NAMALWA (cell line): ENCODE measurements around the gene LRRC72.
"Not testable (repeated sequence)": the region's sequence is repeated elsewhere in the genome, so short reads cannot be mapped to it uniquely, and the experiment has no call there.

ENCODE experiments used
- DNase-seq: peaks from one replicate; pipeline ENCODE4 v3.0.0-alpha.2; 2015; ENCODE audit warnings: low spot score

The LRRC72 gene

DNA sequence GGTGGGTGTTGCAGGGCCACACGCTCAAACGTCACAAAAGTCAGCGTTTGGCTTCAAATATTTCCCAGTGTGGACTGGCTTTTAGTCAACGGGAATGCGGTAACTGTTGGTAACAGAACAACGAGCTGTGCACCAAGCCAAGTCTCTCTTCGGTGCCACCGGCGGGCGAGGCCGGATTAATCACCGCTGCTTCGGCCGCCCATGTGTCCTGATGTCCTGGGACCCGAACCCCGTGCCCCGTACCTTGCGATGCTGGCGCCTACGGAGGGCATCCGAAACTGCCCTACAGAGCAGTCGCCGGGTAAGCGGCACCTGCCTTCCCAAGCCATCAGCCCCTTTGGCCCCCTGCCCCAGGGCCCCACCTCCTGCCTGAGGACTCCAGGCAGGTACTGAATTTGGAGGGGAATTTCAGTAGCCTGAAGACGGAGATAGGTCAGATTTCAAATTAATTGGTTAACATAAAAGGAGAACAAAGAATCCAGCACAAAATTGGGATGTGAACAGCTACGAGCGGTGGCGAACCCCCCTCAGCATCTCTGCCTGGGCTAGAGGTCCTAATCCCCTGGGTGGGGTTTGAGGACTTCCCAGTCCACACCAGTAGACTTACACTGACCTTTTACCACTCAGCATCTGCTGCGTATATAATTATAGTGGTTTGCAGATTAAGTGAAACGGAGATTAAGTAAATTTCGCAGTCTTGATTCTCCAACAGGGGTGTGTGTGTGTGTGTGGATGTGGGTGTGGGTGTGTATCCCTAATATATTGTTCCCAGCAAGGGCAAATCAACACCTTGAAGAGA lies at the start of gene LRRC72:
Gene LRRC72 (plus strand): TSS at position 84 of the 799 bp plus-strand sequence. CDS start 128 bp downstream, at position 212.
- DNase-seq, result no peak

DNA sequence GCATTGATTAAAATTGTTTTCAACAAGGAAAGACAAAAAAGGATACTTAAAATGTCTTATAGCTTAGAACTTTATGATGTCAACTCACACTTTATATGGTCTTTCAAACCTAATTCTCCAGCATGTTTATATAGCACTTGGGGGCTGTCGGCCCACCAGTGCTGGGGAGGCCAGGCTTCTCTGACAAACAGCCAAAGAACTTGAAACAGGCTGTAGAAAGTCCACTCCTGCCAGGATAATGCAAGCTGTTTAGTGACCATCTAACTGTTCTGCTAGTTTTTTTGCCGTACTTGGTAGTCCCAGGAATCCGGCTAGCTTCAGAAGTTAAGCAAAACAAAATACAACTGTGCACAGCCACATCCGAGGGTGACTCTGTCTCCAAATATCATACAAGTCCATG lies 47.5 kb upstream of the LRRC72 start:
- DNase-seq, result no peak

DNA sequence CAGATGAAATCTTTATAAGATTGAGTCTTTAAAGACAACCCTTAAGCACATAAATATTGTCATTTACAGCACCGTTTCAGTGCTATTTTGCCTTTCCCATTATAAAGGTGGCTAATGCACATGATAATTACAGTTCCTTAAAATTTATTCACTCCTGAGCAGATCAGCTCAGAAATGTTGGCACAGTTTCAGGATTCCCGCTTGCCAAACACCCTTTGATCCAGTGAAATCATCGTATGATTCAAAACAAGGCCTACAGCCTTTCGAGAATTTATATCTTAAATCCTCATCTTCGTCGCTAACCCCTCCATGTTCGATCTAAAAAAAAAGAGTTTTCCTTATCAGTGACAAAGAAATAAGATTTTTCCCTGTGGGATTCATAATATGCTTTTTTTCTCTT lies 47.0 kb upstream of the LRRC72 start:
- no peak for DNase-seq

DNA sequence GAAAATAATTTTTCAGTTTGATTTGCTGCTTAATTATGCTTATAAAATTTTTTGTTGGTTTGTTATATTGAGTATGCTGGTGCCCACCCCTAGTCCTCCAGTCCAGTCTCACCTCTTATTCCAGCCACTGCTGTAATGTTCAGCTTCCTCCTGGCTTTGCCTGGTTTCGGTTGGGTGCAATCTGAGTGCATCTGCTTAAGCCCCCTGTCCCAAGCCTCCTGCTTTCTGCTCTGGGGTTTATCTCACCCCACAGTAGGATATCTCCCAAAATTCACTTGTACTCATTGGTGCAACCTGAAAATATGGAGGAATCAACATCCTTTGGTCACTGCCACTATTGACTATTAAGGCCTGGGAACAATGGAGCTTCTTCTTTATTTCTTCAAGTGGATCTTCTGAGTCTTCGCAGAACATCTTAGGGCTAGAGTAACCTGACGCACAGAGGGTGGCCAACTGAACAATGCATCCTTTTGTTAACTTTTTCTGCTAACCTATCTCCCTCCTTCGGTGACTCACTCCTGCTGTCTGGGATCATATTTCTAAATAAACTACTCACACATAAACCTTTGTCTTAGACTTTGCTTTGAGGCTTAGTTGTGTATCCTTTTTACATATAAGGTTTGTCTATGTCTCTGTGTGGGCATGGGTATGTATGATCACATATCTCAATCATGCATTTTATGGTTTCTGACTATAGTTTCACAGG lies 42.0 kb upstream of the LRRC72 start:
- DNase-seq, result no peak

DNA sequence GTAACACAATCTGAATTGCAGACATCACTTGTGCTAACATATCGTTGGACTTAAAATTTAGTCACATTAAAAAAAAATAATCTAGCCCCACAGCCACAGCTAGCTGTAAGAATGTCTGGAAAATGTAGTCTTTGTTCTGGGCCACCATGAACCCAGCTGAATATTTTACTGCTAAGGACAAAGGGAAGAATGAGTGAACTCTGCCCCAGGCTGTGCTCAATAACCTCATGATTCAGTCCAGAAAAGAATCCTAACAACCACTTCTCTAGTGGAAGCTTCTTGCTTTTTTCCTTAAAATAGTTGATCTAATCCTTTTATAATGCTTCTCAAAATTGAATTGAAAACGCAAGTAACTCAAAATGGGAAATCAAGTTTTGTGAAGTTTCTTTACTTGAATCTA lies 35.5 kb upstream of the LRRC72 start:
- no peak for DNase-seq

DNA sequence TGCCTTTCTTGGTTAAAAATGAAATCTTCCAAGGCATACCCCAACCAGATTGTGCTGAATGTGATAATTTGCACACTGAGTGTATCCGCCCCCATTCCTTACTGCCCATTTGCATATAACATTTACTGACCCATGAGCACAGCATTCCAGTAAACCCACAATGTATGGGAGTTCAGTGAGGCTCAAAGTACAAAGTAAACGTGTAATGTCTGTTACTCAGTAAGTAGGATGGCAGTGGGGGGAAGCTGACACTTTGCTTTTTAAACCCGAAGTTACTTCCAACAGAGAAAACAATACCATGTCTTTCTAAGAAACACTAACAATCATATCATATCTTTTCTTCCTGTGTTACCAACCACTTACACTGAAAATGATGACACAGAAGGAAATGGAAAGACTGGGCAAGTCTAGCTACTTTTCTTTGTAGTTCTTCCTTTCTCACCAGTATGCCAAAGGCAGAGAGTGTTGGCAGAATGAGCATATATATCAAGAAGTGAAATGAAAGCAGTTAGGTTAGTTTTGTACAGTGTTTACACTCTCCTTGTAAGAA lies 34.0 kb upstream of the LRRC72 start:
- no peak for DNase-seq

DNA sequence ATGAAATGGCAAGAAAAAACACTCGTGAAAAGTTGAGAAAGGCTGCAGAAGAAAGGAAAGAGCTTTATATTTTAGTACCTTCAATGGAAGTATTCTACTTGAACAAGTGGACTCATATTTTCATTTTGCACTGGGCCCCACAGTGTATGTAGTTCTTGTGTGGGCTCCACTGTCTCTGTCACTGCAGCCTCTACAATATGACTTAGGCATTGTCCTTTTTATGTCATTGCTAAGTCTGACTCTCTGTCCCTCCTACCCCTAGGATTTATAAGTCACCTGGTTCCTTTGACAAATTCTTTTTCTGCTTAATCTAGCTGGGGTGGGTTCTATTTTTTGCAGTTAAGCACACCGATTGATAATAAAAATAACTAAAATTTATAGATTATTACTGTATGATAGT lies 33.4 kb upstream of the LRRC72 start:
- DNase-seq, result no peak

DNA sequence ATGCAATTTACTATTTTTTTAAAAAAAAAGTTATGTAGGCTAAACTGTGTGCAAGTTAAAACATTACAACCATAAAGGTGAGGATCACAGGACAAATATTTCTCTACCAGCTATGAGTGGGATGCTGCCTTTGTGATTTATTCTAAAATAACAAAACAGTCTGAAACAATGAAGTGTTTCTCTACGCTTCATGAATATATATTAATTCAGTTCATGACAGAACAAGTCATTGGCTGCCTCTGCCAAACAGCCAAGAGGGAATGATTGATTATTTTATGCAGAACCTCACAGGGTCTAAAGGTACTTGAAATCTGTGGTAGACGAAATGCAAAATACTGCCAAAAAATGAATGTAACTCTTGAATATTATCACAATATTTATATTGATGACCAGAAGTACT lies 32.1 kb upstream of the LRRC72 start:
- DNase-seq, result no peak

DNA sequence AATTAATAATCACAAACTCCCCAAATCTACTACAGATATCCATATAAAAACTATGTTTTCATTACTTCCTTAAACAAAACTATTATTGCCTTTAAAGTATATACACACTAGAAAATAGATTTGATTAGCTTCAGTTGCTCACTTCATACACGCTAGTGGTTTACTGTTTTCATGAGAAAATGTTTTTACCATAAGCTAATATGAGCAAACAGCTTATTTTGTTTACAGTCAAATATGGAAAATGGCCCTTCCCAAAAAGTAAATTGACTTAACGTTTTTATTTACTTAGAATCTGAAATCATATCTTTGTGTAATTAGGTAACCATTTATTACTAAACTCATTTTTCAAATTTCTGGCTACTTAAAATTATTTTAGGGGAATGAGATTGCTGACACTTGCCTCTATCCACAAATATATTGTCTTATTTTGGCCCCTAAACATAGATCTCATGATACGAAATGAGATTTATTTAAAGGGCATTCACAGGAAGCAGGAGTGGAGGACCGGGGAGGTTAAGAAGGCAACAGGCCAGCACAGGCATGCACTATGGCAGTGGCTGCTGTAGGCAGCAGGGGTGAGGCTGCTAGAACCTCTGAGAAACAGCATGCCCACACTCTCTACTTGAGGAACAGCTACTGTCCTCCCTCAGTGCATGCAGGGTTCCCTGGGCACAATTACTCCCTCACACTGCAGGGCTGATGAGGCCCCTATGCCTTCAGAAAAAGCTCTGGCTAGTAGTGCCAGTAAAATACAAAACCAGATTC lies 31.5 kb upstream of the LRRC72 start:
- DNase-seq, result no peak

DNA sequence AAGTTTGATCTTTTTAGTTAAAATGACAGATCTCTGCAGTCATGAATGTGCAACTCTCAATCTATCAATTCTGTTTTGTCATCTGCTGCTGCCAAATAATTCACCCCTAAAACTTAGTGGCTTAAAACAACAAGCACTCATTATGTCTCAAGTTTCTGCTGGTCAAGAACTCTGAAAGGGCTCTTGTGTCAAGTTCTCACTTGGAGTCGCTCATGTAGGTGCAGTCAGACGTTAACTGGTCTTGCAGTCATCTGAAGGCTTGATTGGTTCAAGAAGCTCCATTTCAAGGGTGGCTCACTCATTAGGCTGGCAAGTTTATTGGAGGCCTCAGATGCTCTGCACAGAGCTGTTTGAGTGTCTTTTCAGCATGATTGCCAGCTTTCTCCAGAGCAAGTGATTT lies 28.5 kb upstream of the LRRC72 start:
- DNase-seq, result no peak

DNA sequence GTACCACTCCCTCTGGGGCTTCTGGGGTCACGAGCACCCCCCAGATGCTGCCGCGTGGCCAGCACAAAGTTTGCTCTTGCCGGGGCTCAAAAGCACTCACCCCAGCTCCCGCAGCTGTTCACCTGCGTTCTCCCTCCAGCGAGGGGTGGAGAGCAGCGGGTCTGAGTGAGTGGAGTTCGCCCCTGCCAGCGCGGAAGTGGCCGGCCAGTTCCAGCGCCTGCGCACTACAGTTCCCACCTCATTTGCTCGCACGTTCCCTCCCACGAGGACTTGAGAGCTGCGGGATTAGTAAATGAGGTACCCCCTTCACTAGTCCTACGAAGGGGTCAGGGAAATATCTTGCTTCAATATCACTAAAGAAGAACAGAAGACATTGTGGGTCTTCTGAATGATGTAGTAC lies 24.3 kb upstream of the LRRC72 start:
- DNase-seq, result no peak

DNA sequence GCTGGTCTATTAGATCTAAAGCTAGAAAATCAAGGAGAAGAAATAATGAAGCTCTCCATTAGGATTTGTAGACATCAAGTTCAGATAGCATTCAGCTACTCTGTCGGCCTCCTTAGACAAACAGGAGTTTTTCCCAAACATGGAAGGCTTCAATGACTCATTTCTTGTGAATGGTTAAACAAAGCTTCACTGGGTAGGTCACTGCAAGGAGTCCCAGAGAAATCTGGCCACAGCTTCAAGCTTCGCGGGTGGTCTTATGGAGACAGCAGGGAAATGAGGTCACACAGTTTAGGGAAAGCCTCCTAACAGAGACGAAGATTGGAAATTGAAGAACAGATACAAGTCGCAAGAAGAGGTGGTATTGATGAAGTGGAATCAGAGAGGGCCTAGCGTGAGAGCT lies 22.6 kb upstream of the LRRC72 start:
- DNase-seq, result no peak

DNA sequence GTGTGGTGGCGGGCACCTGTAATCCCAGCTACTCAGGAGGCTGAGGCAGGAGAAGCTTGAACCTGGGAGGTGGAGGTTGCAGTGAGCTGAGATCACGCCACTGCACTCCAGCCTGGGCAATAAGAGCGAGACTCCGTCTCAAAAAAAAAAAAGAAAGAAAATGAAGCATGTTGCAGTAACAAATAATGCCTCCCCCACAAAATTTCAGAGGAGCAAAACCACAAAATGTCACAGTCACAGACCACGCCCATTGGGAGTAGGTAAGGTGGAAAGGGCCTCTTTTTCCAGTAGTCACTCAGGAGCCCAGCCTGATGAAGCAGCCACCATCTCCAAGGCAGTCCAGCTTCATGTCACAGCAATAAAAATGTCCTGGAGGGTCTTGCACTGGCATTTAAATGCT lies 20.2 kb upstream of the LRRC72 start:
- not testable (repeated sequence) for DNase-seq

DNA sequence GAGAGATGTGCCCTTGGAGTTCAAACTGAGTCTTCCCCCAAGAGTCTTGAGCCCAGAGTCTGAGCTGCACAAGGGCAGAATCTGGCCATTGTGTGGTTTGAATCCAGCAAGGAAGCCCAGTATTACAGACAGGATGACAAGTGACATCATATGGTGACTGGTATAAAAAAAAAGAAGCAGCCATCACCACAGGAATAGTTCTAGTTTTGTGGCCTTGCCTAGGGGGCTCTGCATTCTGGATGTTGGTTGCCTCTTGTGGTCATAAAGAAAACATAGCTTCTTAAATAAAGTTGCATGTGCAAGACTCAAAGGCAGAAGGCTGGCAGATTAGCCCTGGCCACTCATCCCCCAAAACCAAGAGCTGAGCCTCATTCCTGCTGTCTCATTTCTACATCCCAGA lies 16.8 kb upstream of the LRRC72 start:
- peak; percentile 26 for DNase-seq

DNA sequence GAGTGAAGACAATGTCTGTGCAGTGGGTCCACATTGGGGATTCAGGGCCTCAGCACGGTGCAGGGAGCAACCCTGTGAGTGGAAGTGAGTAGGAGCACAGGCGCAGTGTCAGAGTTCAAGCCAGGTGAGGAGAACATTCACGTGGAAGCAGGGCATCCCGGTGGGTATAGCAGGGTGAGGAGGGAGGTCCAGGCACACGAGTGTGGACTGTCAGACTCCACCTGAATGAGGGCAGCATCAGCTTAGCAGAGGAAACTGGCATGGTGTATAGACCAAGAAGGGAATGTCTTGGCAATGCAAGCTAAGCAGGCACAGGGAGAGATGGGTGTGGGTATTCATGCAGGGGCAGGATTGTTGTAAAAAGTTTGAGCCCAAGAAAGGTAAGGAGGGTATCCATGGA lies 15.3 kb upstream of the LRRC72 start:
- DNase-seq, result no peak

DNA sequence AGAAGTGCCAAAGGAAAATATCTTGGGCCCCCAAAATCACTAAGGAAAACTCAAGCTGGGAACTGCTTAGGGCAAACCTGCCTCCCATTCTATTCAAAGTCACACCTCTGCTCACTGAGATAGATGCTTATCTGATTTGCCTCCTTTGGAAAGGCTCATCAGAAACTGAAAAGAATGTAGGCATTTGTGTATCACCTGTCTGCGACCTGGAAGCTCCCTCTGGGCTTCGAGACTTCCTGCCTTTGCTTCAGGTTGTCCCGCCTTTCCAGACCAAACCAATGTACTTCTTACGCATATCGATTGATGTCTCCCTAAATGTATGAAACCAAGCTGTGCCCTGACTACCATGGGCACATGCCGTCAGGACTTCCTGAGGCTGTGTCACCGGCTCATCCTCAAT lies 14.5 kb upstream of the LRRC72 start:
- DNase-seq, result no peak

DNA sequence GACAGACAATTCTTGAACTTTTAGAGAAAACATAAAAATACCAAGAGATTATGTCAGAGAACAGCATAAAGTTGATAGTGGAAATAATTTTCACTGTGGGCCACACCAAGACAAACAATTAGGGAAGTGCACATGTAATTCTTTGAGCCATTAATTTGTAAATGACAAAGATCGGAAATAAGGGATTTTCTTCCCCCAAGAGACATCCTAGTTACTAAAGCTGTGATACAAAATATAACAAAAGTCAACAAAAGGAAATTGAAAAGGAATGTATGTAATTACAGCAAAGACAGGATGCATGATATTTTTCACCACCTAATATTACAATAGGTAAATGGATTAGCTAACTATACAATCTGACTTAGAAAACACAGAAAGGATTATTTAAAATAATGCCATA lies 12.4 kb upstream of the LRRC72 start:
- DNase-seq, result no peak

DNA sequence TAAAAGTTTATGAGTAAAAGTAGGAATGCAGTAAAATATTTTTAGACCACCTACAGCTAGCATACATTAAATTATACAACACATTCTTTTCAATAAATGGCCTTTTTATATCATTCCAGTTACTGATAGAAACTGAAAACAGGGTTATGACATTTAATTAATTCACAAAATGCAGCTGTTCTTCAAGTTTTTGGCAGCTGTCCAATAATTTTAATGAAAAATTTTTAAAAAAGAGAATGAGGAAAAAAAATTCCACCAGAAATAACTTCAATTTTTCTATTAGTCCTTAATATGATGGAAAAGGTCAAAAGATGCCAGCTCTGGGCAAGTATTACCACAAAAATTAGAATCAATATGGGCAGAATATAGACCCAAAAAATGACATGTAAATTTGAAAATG lies 11.9 kb upstream of the LRRC72 start:
- no peak for DNase-seq

DNA sequence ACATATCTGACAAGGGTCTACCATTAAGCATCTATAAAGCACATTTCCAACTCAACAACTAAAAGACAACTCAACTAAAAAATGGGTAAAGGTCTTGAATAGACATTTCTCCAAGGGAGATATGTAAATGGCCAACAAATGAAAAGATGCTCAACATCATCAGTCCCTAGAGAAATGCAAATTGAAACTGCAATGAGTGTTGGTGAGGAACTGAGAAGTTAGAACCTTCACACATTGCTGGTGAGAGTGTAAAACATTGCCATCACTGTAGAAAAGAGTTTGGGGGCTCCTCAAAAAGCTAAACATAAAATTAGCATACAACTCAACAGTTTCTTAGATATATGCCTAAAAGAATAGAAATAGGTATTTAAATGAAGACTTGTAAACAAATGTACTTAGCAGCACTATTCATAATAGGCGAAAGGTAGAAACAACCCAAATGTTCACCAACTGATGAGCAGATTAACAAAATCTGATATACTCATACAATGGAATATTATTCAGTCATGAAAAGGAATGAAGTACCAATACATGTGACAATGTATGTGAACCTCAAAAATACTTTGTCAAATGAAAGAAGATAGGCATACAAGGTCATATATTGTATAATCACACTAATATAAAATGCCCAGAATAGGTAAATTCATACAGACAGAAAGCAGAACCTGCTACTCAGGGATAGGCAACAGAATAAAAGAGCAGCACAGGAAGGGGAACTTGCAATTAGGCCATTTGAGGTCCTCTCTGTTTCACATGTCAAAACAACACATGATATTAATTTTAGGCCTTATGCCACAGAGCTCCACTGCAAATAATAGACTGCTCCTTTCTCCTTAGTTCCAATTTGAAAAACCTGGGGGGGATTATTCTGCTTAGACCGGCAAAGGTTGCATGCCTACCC lies 10.6 kb upstream of the LRRC72 start:
- no peak for DNase-seq

DNA sequence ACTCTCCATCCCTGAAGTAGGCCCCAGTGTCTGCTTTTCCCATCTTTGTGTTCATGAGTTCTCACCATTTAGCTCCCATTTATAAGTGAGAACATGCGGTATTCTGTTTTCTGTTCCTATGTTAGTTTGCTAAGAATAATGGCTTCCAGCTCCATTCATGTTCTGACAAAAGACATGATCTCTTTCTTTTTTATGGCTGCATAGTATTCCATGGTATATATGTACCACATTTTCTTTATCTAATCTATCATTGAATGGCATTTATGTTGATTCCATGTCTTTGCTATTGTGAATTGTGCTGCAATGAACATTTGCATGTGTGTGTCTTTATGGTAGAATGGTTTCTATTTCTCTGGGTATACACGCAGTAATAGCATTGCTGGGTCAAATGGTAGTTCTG lies 6.6 kb upstream of the LRRC72 start:
- DNase-seq, result not testable (repeated sequence)

DNA sequence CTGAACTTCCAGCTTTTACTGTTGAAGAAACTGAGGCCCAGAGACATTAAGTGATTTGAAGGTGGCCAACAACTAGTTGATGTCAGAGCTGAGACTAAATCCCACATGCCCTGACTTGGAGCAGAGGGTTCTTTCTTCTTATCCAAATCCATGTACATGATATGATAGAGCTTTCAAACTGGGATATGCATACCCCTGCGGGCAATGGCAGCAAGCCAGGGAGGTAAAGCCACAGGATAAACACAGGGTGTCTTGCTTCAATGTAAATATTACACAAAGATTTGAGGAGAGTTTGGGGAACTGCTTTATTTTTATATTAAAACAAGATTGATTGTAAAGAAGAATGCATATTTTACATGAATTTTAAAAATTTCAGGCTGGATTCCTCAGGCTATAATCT lies 2.3 kb upstream of the LRRC72 start:
- no peak for DNase-seq

DNA sequence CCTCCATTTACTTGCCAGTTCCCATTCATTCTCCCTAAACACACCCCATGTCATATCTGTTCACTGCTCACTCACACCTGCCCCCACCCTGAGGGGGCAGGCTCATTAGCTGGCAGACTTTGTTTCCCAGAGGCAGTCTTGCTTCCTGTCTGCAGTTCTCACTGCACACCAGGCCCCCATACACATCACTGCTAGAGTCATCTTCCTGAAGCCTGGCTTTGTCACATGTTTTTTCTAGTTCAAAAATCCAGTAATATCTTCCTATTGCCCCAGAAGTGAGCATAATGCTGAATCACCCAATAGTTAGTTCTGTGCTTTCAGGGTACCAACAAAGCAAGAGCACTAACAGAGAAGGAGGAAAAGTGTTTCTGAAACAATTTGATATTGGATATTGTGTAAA lies 1.9 kb downstream of the LRRC72 start:
- DNase-seq, result no peak
